HG03175 (cell line): ENCODE results near the gene PKM.

ENCODE experiments used
- ATAC-seq: cut with Tn5 transposase; IDR thresholded peaks from one replicate; pipeline ENCODE4 v1.9.1; 2021; ENCODE audit warnings: mild to moderate bottlenecking, moderate library complexity; ENCODE audit not compliant: unreplicated experiment

Gene PKM

DNA sequence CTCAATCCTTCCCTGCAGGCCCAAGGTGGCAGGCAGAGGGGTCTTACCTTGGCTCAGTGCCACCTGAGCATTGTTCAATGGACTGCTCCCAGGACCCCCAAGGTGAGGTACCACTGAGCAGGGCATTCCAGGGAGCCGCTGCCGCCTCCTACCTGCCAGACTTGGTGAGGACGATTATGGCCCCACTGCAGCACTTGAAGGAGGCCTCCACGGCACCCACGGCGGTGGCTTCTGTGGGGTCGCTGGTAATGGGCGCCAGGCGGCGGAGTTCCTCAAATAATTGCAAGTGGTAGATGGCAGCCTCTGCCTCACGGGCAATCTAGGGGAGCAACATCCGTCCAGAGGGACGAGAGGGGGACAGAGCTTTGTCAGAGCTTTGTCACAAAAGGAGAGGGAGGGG, 28.7 kb downstream of the PKM start:
- no peak for ATAC-seq

DNA sequence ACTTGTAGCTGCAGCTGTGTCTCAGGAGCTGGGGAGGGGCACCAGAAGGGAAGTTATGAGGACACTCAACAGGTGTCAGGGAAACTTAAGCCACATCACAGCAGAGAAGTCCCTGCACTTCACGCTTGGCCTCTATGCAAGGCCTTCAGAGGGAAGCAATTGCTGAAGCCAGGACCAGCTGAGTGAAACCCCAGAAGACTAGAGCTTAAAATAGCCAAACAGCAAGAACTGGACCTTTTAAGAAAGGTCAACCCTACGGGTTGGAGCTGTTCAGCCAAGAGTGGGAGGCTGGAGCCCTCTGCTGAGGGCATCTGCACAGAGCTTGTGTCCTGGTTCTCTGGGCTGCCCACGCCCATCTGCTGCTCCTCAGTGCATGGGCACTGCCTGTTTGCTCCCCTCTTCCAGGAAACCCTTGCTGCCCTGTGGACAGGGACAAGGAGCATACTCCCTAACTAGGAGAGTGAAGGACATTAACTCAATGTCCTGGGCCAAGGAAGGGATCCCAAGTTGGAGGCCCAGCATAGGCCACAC, 29.5 kb downstream of the PKM start:
- no peak for ATAC-seq

- ATAC-seq: no peak
Observed at GRCh38 chr15:72200395-72201237, 30.4 kb downstream of the PKM start.

GRCh38 chr15:72199721-72200212, 31.2 kb downstream of the PKM start:
- peak; percentile 38 for ATAC-seq

DNA sequence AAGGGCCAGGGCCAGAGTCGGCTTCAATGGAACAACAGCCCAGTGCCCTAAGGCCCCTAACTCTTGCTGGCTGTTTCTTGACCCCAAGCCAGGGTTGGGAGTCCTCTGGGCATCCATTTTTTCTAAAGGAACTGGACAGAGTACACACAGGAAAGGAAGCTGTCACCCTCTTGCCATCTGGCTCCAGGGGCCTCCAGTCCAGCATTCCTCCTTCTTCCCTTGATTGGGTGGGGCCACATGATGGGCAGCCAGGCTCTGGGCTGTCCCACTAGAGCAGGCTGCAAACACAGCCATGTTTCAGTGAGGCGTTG, 31.8 kb downstream of the PKM start:
- no peak for ATAC-seq

DNA sequence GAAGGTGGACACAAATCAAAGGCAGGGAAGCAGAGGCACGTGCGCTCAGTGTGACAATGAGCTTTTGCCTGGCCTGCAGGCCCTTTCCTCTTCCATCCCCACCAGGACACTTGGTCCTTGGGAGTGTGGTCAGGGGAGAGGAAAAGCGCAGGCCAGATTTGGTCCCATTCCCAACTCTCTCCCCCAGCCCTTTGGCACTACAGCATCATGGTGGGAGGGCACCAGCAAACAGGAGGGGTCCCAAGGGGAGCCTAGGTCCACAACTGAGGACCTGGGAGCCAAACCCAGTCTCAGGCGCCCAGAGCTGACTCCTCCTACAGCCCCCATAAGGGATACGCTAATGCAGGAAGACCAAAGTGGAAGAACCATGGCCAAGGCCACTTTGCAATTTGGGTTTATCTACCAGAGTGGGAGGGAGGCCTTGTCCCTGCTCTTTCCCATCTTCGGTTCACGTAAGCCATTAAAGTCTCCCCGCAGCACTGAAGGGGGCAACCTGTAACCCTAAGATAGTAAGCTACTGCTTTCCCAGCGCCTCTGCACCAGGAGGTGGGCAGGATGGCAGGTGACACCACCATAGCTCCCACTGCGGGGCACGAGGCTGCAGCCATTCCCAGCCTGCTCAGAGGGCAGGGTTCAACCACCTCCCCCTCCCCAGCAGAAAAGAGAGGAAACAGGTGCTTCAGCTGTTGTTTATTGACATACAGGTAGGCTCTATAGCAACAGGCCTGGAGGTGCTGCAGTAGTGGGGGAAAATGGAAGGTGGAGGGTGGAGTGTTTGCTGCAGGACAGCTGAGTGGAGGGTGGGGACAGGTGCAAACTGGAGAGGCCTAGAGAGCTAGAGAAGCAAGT, 32.4 kb downstream of the PKM start:
- no peak for ATAC-seq

GRCh38 chr15:72197460-72198355, 33.3 kb downstream of the PKM start, which contains the start of gene GRAMD2A:
GRAMD2A (minus strand) TSS chr15:72197787.
- ATAC-seq: no peak

- no peak for ATAC-seq
Observed at GRCh38 chr15:72197041-72197459, 33.9 kb downstream of the PKM start.

GRCh38 chr15:72196409-72197040, 34.5 kb downstream of the PKM start:
- no peak for ATAC-seq

DNA sequence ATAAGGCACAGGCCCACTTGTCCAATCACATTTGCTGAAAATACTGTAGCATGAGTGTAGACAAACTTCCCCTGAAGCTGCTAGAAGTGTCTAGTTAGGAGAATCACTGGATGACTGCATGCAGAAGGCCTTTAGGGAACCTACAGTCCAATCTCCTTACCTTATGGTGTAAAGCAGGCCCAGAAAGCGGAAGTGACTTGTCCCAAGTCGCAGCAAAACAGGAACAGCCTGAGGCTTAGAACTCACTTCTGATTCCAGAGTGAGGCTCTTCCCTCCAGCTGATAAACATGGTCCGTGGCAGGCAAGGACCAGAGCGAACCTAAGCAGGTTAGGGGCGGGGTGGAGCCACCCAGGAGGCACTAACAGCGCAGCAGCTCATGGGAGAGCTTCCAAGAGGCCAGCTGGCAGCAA, 35.9 kb downstream of the PKM start:
- no peak for ATAC-seq

DNA sequence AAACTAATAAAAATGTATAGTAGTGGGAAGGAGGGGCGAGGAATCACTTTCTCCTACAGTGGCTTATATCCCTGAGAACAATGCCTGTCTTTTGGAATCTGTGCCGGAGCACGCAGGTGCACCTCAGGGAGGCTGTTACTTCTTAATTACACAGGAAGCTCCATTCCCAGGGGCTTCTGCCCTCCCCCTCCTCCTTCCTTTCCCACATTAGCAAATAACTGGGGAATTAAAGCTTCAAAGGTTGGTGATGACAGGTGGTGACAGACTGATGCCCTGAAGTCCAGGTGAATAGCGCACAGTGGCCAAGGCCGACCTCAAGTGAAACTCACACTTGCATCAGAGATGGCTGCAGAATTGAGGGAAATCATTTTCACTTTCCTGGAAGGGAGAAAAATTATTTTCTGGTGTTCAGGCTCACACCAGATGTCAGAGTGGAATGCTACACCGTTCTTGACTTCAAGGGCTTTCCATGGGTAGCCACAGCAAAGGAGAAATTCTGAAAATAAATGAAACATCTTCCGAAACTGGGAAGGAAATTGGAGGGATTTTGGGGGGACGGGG, 37.1 kb downstream of the PKM start:
- no peak for ATAC-seq

DNA sequence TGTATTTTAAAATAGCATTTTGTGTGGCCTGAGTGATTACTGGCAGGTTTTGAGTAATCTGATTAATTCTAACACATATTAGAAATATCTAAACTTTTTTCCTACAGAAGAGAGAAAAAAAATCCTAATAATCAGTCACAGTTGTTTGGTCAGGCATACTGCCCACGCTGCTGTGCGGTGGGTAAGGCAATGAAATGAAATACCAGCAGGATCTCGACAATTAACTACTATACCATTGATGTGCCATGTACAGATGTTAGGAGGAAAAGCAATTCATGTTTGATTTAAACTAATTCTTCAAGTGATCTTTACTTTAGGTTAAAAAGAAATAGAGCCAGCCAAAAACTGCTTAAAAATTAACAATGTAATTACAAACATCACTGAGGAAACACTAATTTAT, 38.6 kb downstream of the PKM start:
- ATAC-seq: no peak

DNA sequence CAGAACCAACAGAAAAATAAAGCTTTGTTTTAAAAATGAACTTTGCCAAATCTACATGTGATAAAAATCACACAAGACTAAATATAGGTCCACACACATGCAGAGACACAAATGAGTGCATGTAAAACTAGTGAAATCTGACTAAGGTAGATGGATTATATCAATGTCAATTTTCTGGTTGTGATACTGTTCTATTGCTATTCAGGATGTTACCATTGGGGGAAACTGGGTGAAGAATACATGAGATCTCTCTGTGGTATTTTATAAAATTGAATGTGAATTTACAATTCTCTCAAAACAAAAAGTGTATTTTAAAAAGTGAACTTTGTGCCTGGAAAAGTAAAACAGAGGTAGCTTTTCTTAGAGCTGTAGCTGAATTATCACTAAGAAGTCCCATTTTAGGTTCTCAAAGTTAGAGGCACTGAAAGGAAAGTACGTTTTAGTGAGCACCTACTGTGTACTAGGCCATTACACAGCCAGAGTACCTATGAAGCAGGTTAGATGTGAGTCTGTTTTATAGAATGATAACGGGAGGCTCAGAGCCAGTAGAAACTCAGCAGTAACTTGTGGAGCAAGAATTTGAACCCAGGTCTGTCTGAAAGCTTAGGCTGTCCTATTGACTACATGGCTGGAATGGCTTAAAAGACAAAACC, 41.6 kb downstream of the PKM start:
- no peak for ATAC-seq

GRCh38 chr15:72184165-72184811, 46.7 kb downstream of the PKM start:
- ATAC-seq: no peak

DNA sequence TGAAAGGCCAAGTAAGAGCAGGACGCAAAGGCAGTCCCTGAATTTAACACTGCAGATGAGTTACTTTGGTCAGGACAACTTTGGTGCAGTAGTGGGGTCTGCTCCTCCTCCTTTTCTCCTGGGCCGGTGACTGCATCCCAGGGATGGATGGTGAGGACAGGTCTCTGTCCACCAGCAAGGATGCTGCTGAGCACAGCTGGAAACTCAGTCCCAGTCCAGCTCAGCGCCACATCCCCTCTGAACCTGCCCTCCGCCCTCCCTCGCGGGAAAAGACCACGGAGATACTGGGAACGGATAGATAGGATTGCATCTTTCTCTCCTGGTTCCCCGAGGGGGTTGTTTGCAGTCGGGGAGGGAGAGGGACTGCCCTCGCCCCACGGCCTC, 47.2 kb downstream of the PKM start:
- ATAC-seq: no peak

- no peak for ATAC-seq
Observed at GRCh38 chr15:72182673-72183072, 48.3 kb downstream of the PKM start.

DNA sequence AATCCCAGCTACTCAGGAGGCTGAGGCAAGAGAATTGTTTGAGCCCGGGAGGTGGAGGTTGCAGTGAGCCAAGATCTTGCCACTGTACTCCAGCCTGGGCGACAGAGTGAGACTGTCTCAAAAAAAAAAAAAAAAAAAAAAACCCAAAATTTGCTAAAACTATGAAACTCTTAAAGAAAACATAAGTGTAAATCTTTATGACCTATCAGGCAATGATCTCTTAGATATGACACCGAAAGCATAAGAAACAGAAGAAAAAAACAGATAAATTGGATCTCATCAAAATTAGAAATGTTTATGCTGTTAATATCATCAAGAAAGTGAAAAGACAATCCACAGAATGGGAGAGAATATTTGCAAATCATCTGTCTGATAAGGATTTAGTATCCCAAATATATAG, 48.7 kb downstream of the PKM start:
- ATAC-seq: no peak

- no peak for ATAC-seq
Observed at GRCh38 chr15:72180761-72181324, 50.1 kb downstream of the PKM start.
